Thyroid gland (tissue), 4 donors: ENCODE results near the gene SLC30A2. TPM values are rescaled to one million over a fixed set of nuclear protein-coding genes. Genes with fewer than 3 reads are reported as not detected.

Experiments used
- DNase-seq, 2 donors: peaks; one replicate each; pipeline ENCODE4 v3.0.0-alpha.2; 2019
- H3K27ac ChIP-seq, 3 donors: fragments of 200-600 bp; sonication (generic); 1 replicate in 2 of 3; 2 replicates in 1 of 3; pipeline ENCODE4 v1.5.1; 2016 to 2019; ENCODE audit warnings: mild to moderate bottlenecking in 1 of 3, moderate library complexity in 1 of 3
- H3K27me3 ChIP-seq: fragments of 200-600 bp; sonication (generic); one replicate; pipeline ENCODE4 v1.5.1; 2019
- H3K36me3 ChIP-seq, 2 donors: fragments of 200-600 bp; sonication (generic); one replicate each; pipeline ENCODE4 v1.5.1; 2016 to 2019
- H3K4me1 ChIP-seq, 2 donors: fragments of 200-600 bp; sonication (generic); one replicate each; pipeline ENCODE4 v1.5.1; 2017 to 2019
- H3K4me3 ChIP-seq, 3 donors: fragments of 200-600 bp; sonication (generic); replicated peaks in 1 of 3; 1 replicate in 2 of 3; 2 replicates in 1 of 3; pipeline ENCODE4 v1.5.1; 2016; ENCODE audit warnings: mild to moderate bottlenecking in 1 of 3
- H3K9me3 ChIP-seq: fragments of 200-600 bp; sonication (generic); one replicate; pipeline ENCODE4 v1.5.1; 2017
- CTCF ChIP-seq, 6 experiments: fragments of 200-600 bp in 3 of 6; fragments of 450-650 bp in 3 of 6; sonication (generic) in 3 of 6; IDR thresholded peaks; one replicate each; pipeline ENCODE4 v1.5.1; 2016 to 2019; ENCODE audit warnings: antibody characterized with exemption in 6 of 6, mild to moderate bottlenecking in 2 of 6, inconsistent platforms in 1 of 6, moderate library complexity in 1 of 6
- POLR2A ChIP-seq, 2 donors: fragments of 450-650 bp; IDR thresholded peaks; one replicate each; pipeline ENCODE4 v1.6.1; 2017; ENCODE audit warnings: antibody characterized with exemption in 2 of 2, mild to moderate bottlenecking in 2 of 2, moderate library complexity in 1 of 2
- WGBS, 2 donors: methylation state at CpG; one replicate each; pipeline ENCODE4 v1.1.5; 2017; 5-methylcytosine and 5-hydroxymethylcytosine counted together
- intact Hi-C: fragments of 100-400 bp; cut with DNase I; formaldehyde crosslinking; loops from one replicate; pipeline ENCODE4 v1.15.1; 2023
- total RNA-seq, 4 donors: library from RNA; depleted of rRNA; stranded (reverse); fragments of >200 nt; gene quantifications; one replicate each; pipeline ENCODE4 v1.2.3, GENCODE V29; 2016

SLC30A2 gene
- total RNA-seq, 4 donors from 2014 or later: 12.5 to 55.9 (median 43.4) TPM

DNA sequence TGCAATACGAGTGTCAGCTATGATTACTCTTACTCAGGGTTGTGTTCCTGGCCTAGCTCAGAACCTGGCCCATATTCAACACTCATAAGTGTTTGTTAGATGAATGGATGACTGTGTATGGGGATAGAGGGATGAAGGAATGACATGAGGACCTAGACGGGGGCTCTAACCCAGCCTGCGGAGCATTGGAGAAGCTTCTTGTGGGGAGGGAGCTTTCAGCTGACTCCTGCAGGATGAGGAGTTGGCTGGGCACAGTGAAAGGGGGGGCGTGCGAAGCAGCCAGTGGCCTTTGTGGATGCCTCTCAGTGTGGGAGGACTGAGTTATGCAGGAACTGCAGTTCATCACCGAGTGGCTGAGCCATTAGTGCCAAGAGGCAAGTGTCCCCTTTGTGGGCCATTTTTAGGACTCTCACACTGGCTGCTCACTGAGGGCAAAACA lies 25.6 kb downstream of the SLC30A2 start:
- TF ChIP-seq POLR2A (IDR thresholded peaks at IDR 0.05) (no peak), CTCF (IDR thresholded peaks at IDR 0.05) (no peak)
- intact Hi-C loops: no loop called here
- DNase-seq: no peak
- Histone ChIP-seq H3K4me1 (no peaks in the 10 kb centered on the region), H3K27me3 (no peaks in the 10 kb centered on the region), H3K27ac (no peak overlapping the region), H3K4me3 (no peak overlapping the region), H3K36me3 (no peaks in the 10 kb centered on the region), H3K9me3 (no peaks in the 10 kb centered on the region)
- 67 to 73% methylated on average over 6 of the region's 6 CpGs for WGBS, 2 donors

DNA sequence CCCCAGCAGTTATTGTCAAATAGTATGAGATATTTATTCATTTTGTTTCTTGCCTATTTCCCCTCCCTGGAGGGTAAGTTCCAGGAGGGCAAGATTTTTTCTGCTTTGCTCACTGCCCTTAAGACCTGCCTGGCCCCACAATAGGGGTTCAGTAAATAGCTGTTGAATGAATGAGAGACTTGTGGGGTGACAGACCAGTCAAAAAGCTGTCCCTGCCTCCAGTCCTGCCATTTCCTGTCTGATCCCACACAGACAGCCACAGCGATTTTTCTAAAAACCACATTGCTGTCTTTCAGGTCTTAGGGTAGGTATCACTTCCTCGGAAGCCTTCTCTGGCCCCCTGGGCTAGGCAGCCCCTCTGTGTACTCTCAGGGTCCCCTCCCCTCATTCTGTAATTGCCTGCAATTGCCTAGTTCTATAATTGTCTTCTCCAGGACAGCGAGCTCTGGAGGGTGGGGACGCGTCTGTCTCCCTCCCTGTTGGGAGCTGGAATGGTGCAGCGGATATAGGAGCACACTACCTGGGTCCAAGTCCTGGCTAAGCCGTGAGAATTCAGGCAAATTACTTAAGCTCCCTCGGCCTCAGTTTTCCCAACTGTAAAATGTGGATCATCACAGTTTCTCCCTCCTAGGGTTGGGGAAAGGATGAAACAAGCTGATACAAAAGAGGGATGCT lies 26.1 kb downstream of the SLC30A2 start:
- H3K9me3 ChIP-seq: no peaks in the 10 kb centered on the region
- H3K36me3 ChIP-seq: no peaks in the 10 kb centered on the region
- no peaks in the 10 kb centered on the region for H3K4me1 ChIP-seq
- 66 to 74% methylated on average over 8 of the region's 8 CpGs for WGBS, 2 donors
- H3K4me3 ChIP-seq: no peak overlapping the region
- no peak for DNase-seq
- H3K27me3 ChIP-seq: no peaks in the 10 kb centered on the region
- no peak overlapping the region for H3K27ac ChIP-seq
- intact Hi-C loops: no loop called here
- TF ChIP-seq CTCF (IDR thresholded peaks at IDR 0.05) (no peak), POLR2A (IDR thresholded peaks at IDR 0.05) (no peak)

- DNase-seq: no peak
- WGBS, 2 donors: 72 to 81% methylated on average over 6 of the region's 6 CpGs
- H3K4me1 ChIP-seq: no peaks in the 10 kb centered on the region
- intact Hi-C loops: no loop called here
- no peak overlapping the region for H3K27ac ChIP-seq
- no peak for TF ChIP-seq POLR2A (IDR thresholded peaks at IDR 0.05)
- no peak for TF ChIP-seq CTCF (IDR thresholded peaks at IDR 0.05)
- H3K4me3 ChIP-seq: no peak overlapping the region
- no peaks in the 10 kb centered on the region for H3K36me3 ChIP-seq
- H3K27me3 ChIP-seq: no peaks in the 10 kb centered on the region
- no peaks in the 10 kb centered on the region for H3K9me3 ChIP-seq
Measured at GRCh38 chr1:26017606-26018005, 28.3 kb downstream of the SLC30A2 start.

DNA sequence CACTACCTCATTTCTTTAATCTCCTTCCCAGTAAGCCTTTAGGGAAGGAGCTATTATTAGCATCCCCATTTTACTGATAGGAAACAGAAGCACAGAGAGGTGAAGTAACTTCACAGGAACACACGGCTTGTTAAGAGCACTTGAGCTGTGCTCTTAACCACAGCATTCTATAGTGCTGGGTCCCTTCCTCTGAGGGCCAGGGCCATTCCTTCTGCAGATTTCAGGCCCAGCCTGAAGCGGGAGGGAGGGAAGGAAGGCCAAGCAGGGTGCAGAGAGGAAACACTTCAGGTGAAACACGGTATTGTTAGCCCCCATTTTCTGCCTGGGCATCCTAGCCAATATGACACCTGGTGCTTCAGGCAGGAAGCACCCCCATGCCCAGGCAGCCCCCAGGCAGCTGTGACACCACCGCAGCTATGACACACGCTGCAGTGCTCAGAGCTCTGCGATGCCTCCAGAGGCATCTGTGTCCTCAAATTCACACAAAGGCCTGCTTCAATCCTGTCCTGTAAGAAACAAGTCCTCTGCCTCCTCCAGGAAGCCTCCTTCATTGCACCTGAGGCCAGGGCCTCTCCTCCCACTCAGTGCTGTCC lies 28.9 kb downstream of the SLC30A2 start:
- TF ChIP-seq POLR2A (IDR thresholded peaks at IDR 0.05): no peak
- TF ChIP-seq CTCF (IDR thresholded peaks at IDR 0.05): no peak
- intact Hi-C loops: no loop called here
- Histone ChIP-seq H3K4me1 (no peaks in the 10 kb centered on the region), H3K27ac (no peak overlapping the region), H3K36me3 (no peaks in the 10 kb centered on the region), H3K27me3 (no peaks in the 10 kb centered on the region), H3K9me3 (no peaks in the 10 kb centered on the region), H3K4me3 (no peak overlapping the region)
- 63 to 76% methylated on average over 6 of the region's 6 CpGs for WGBS, 2 donors
- no peak for DNase-seq

DNA sequence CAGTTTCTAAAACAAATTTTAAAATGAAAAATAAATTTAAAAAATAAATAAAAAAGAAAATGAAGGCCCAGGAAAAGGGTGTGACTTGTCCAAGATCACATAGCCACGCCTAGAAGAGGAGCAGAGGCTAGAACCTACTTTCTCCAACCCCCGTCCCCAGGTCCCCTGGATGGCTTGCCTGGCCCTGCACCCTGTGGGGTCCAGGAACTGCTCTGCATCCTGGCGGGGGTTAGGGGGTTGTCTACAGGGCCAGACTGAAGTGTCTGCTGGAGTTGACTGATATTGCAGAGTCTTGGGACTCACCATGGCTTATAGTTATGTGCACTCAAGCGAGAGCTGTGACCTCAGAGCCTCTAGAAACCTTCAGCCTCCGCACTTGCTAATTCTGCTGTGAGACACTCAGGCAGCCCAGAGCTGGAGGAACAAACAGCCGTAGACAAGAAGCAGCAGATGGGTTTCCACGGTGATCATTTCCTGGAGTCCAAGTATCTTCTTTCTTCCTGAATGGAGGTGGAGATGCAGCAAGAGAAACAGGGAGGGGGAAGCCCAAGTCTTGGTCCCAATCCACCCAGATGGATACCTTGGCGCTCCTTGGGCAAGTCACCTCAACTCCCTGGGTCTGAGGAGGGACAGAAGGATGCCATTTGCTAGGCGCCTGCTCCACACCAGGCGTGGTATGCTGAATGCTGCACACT lies 29.5 kb downstream of the SLC30A2 start:
- 84 to 89% methylated on average over 9 to 10 of the region's 10 CpGs for whole genome bisulfite sequencing, 2 donors
- no peaks in the 10 kb centered on the region for H3K27me3 ChIP-seq
- H3K4me1 ChIP-seq: no peaks in the 10 kb centered on the region
- no peak overlapping the region for H3K4me3 ChIP-seq
- no peaks in the 10 kb centered on the region for H3K9me3 ChIP-seq
- intact Hi-C loops: no loop called here
- no peak overlapping the region for H3K27ac ChIP-seq
- TF ChIP-seq CTCF (IDR thresholded peaks at IDR 0.05): no peak
- TF ChIP-seq POLR2A (IDR thresholded peaks at IDR 0.05): no peak
- no peaks in the 10 kb centered on the region for H3K36me3 ChIP-seq
- DNase-seq: no peak
